ENCODE data around the gene GABRG3. TPM values are rescaled to one million over a fixed set of nuclear protein-coding genes. Genes with fewer than 3 reads are reported as not detected.

Gene GABRG3
- total RNA-seq, 1 experiment from 2014 or later = not detected

GRCh38 chr15:26971271-26972018, 464 bp downstream of the GABRG3 start:
- Histone ChIP-seq H3K27ac (ENCODE audit: low read depth, low read length) (no peak overlapping the region), H3K9me2 (ENCODE audit: insufficient read depth) (no peaks in the 10 kb centered on the region), H2AFZ (ENCODE audit: low read depth, low read length, poor library complexity, severe bottlenecking) (no peak overlapping the region), H3K36me3 (ENCODE audit: control insufficient read depth in 1 of 2, insufficient read depth in 2 of 2, low read length in 2 of 2) (no peaks in the 10 kb centered on the region), H3K4me3 (replicated peaks in 1 of 2; ENCODE audit: low read depth in 1 of 2, low read length in 2 of 2) (no peak overlapping the region), H3K4me2 (ENCODE audit: low read length) (no peak overlapping the region), H3K9me3 (ENCODE audit: control insufficient read depth in 1 of 2, insufficient read depth in 1 of 2, low read depth in 1 of 2, low read length in 2 of 2) (peaks cover 16 to 26% of the 10 kb centered on the region in 2 experiments; a peak in 2 of 4 replicates), H3K79me2 (ENCODE audit: insufficient read depth, low read length) (no peaks in the 10 kb centered on the region), H3K27me3 (ENCODE audit: insufficient read depth, low read length) (no peaks in the 10 kb centered on the region), H3K9ac (ENCODE audit: low read length) (no peak overlapping the region), H4K20me1 (ENCODE audit: insufficient read depth) (no peaks in the 10 kb centered on the region), H3K4me1 (ENCODE audit: control insufficient read depth in 1 of 2, insufficient read depth in 2 of 2, low read length in 2 of 2) (no peaks in the 10 kb centered on the region)
- ChIA-PET POLR2A (no interaction called here), CTCF (no interaction called here), RAD21 (ENCODE audit: low non-redundant PET in 1 of 2, low total read pairs in 2 of 2, uncharacterized antibody in 2 of 2, unreplicated experiment in 2 of 2) (no interaction called here)
- TF ChIP-seq ZNF274 (IDR thresholded peaks at IDR 0.05; ENCODE audit: low read depth, low read length) (no peak), RAD21 (IDR thresholded peaks at IDR 0.05; ENCODE audit: low read depth) (no peak), YY1 (IDR thresholded peaks at IDR 0.05; ENCODE audit: extremely low read depth, insufficient replicate concordance, low read depth, low read length) (no peak), EGR1 (IDR thresholded peaks at IDR 0.05; ENCODE audit: low read depth) (no peak), CTCF (IDR thresholded peaks at IDR 0.05 in 2 of 3, conservative IDR thresholded peaks at IDR 0.05 in 1 of 3; ENCODE audit: borderline replicate concordance in 1 of 3, insufficient read depth in 1 of 3, low read depth in 2 of 3, low read length in 2 of 3) (no peak), ZBTB33 (IDR thresholded peaks at IDR 0.05; ENCODE audit: extremely low read depth, insufficient replicate concordance, low read length) (no peak), POLR2AphosphoS5 (IDR thresholded peaks at IDR 0.05; ENCODE audit: low read depth, low read length) (no peak), SP1 (IDR thresholded peaks at IDR 0.05; ENCODE audit: low read depth) (no peak), ZFX (IDR thresholded peaks at IDR 0.05) (no peak), MAX (IDR thresholded peaks at IDR 0.05) (no peak), ELF1 (IDR thresholded peaks at IDR 0.05; ENCODE audit: borderline replicate concordance, low read depth) (no peak), POLR2A (IDR thresholded peaks at IDR 0.05; ENCODE audit: borderline replicate concordance, extremely low read depth, insufficient read depth, insufficient read length) (no peak), ATF3 (IDR thresholded peaks at IDR 0.05) (no peak), JUND (IDR thresholded peaks at IDR 0.05) (no peak), FOSL1 (IDR thresholded peaks at IDR 0.05; ENCODE audit: low read depth) (no peak), SRF (IDR thresholded peaks at IDR 0.05; ENCODE audit: low read depth) (no peak)
- BruUV-seq (replicated peaks) = no TSS peak
- intact Hi-C loops (cut with micrococcal nuclease) = no loop called here
- DNase-seq (ENCODE audit: low read depth, low spot score) (no peak), ATAC-seq (no peak)

Data from HCT116 (cell line).